ENCODE measurements around the gene SLC22A12.

DNA sequence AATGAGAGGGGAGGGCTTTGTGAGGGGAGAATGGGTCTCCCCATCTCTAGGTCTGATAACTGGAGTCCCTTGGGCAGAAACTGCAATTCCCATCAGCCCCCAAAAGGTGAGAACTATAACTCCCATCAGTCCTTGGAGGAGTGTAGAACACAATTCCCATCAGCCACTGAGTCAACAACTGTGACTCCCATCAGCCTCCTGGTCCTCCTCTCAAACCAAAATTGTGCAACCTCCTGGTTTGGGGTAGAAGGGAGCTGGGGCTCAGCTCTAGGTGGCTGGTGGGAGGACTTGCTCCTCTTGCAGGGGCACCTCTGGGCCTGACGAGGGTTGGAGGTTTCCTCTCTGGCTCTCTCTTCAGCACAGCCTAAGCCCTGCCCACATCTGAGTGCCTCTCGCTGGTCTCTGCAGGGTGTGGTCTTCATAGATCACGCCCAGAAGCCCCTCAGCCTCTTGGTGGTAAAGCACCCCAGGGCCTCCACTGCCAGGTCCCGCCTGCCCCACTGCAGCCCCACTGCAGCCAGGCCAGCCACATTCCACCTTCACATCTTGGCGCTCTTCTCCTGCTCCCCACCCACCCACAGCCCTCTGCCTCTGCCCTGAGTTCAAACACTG lies 18.5 kb downstream of the SLC22A12 start:
- TF ChIP-seq POLR2A (IDR thresholded peaks at IDR 0.05; ENCODE audit: low read length) (no peak), GATA1 (IDR thresholded peaks at IDR 0.05; ENCODE audit: low read depth, low read length) (no peak)

Measured in erythroblast (primary cell).